Esophagus (tissue), 2 donors: ENCODE results near the gene HRC. TPM values are rescaled to one million over a fixed set of nuclear protein-coding genes. Genes with fewer than 3 reads are reported as not detected.

Experiments
- polyA plus RNA-seq, 2 donors: library from polyadenylated mRNA; stranded (reverse); fragments of 200-250 nt; gene quantifications; one replicate each; pipeline ENCODE4 v1.2.3, GENCODE V29; 2013
- donor health status: healthy with polysubstance abuse.
- donor health status: Bipolar disorder and iron deficiency.

HRC gene
- polyA plus RNA-seq, 2 donors: 0.39 to 0.65 TPM

Other genes starting within 250 kb of the HRC start
- gene DHDH, start 221.7 kb downstream of the HRC start, polyA plus RNA-seq: 1 to 10 TPM in 1 of 2 donors, under 1 TPM in 1; 0.57 to 1.3 TPM
- gene BAX, start 200.5 kb downstream of the HRC start, polyA plus RNA-seq: 10 to 100 TPM; 41.7 to 56.9 TPM
- gene FTL, start 190.1 kb downstream of the HRC start, polyA plus RNA-seq: 100 to 1,000 TPM; 645 to 931 TPM
- gene GYS1, start 162.1 kb downstream of the HRC start, polyA plus RNA-seq: 10 to 100 TPM; 27.0 to 30.9 TPM
- gene RUVBL2, start 161.5 kb downstream of the HRC start, polyA plus RNA-seq: 10 to 100 TPM; 56.1 to 87.4 TPM
- gene LHB, start 138.3 kb downstream of the HRC start, polyA plus RNA-seq: under 1 TPM; 0.29 to 0.45 TPM
- gene CGB3, start 131.1 kb downstream of the HRC start, polyA plus RNA-seq: not detected
- gene CGB2, start 123.5 kb downstream of the HRC start, polyA plus RNA-seq: not detected
- gene CGB1, start 118.5 kb downstream of the HRC start, polyA plus RNA-seq: not detected
- gene CGB5, start 111.5 kb downstream of the HRC start, polyA plus RNA-seq: under 1 TPM in 1 of 2 donors, not detected in 1; 0.39 TPM
- not detected for gene CGB8, start 106.3 kb downstream of the HRC start, polyA plus RNA-seq
- gene CGB7, start 97.6 kb downstream of the HRC start, polyA plus RNA-seq: 1 to 10 TPM; 1.4 to 3.5 TPM
- 10 to 100 TPM in 1 of 2 donors, 1 to 10 TPM in 1; 7.7 to 20.0 TPM for gene NTF4, start 90.6 kb downstream of the HRC start, polyA plus RNA-seq
- under 1 TPM; 0.01 to 0.02 TPM for gene KCNA7, start 82.7 kb downstream of the HRC start, polyA plus RNA-seq
- 100 to 1,000 TPM; 160 to 252 TPM for gene SNRNP70, start 69.9 kb downstream of the HRC start, polyA plus RNA-seq
- gene LIN7B, start 41.0 kb downstream of the HRC start, polyA plus RNA-seq: 10 to 100 TPM; 13.7 to 18.5 TPM
- 1 to 10 TPM; 2.3 to 5.4 TPM for gene C19orf73, start 36.3 kb downstream of the HRC start, polyA plus RNA-seq
- gene PPFIA3, start 35.9 kb downstream of the HRC start, polyA plus RNA-seq: 10 to 100 TPM; 15.2 to 28.6 TPM
- 10 to 100 TPM; 11.4 to 43.7 TPM for gene TRPM4, start 2.4 kb upstream of the HRC start, polyA plus RNA-seq
- 1 to 10 TPM in 1 of 2 donors, under 1 TPM in 1; 0.79 to 1.2 TPM for gene SLC6A16, start 169.8 kb upstream of the HRC start, polyA plus RNA-seq
- gene CD37, start 180.0 kb upstream of the HRC start, polyA plus RNA-seq: 1 to 10 TPM; 2.5 to 3.1 TPM
- gene TEAD2, start 207.0 kb upstream of the HRC start, polyA plus RNA-seq: 1 to 10 TPM; 6.0 to 8.3 TPM
- under 1 TPM in 1 of 2 donors, not detected in 1; 0.07 TPM for gene DKKL1, start 208.5 kb upstream of the HRC start, polyA plus RNA-seq
- not detected for gene KASH5, start 232.9 kb upstream of the HRC start, polyA plus RNA-seq